HL-60 (cell line): Measurements from ENCODE around the gene NPM1.

Experiments
- DNase-seq, 2 experiments: peaks; one replicate each; pipeline ENCODE4 v3.0.0-alpha.2; 2010 to 2020; ENCODE audit warnings: low read depth in 1 of 2, low spot score in 1 of 2
- H3K27ac ChIP-seq: fragments of 250-450 bp; sonication (Bioruptor Pico); replicated peaks from 2 replicates; pipeline ENCODE4 v1.5.1; 2020; ENCODE audit warnings: mild to moderate bottlenecking, moderate library complexity
- H3K27me3 ChIP-seq: fragments of 250-450 bp; sonication (Bioruptor Pico); 2 replicates; pipeline ENCODE4 v1.5.1; 2021; ENCODE audit warnings: mild to moderate bottlenecking, moderate library complexity; ENCODE audit not compliant: insufficient read depth, poor library complexity, severe bottlenecking
- H3K4me3 ChIP-seq: replicated peaks from 2 replicates; pipeline ENCODE4 v1.5.1; 2011; ENCODE audit warnings: mild to moderate bottlenecking, control low read depth, low read length; ENCODE audit not compliant: insufficient read depth
- CTCF ChIP-seq: IDR thresholded peaks from one replicate; pipeline ENCODE4 v1.5.1; 2011; ENCODE audit warnings: low read length, control low read depth, inconsistent platforms; ENCODE audit not compliant: insufficient read depth
- GABPA ChIP-seq: IDR thresholded peaks from 2 replicates; pipeline ENCODE4 v1.6.1; 2012; ENCODE audit warnings: low read depth
- POLR2AphosphoS5 ChIP-seq: IDR thresholded peaks from 2 replicates; pipeline ENCODE4 v1.6.1; 2012; ENCODE audit warnings: low read depth
- REST ChIP-seq: IDR thresholded peaks from 2 replicates; pipeline ENCODE4 v1.6.1; 2012; ENCODE audit warnings: low read depth; ENCODE audit not compliant: insufficient replicate concordance
- SPI1 ChIP-seq: IDR thresholded peaks from 2 replicates; pipeline ENCODE4 v1.6.1; 2012; ENCODE audit warnings: low read depth, mild to moderate bottlenecking, borderline replicate concordance

Gene NPM1

GRCh38 chr5:171432583-171433351 lies 45.1 kb downstream of the NPM1 start:
- Histone ChIP-seq H3K4me3 (no peak overlapping the region), H3K27me3 (no peaks in the 10 kb centered on the region), H3K27ac (no peak overlapping the region)
- no peak for DNase-seq
- TF ChIP-seq GABPA (no peak), POLR2AphosphoS5 (no peak), CTCF (no peak), SPI1 (no peak), REST (no peak)

- DNase-seq = no peak
- no peak overlapping the region for H3K4me3 ChIP-seq
- TF ChIP-seq GABPA = no peak
- no peak for TF ChIP-seq SPI1
- no peak for TF ChIP-seq REST
- TF ChIP-seq POLR2AphosphoS5 = no peak
- TF ChIP-seq CTCF = no peak
- no peaks in the 10 kb centered on the region for H3K27me3 ChIP-seq
- H3K27ac ChIP-seq = no peak overlapping the region
These were observed 45.7 kb downstream of the NPM1 start for GRCh38 chr5:171433352-171433698.

- no peak for DNase-seq
- Histone ChIP-seq H3K4me3 (no peak overlapping the region), H3K27ac (no peak overlapping the region), H3K27me3 (no peaks in the 10 kb centered on the region)
- TF ChIP-seq REST (no peak), SPI1 (no peak), POLR2AphosphoS5 (no peak), CTCF (no peak), GABPA (no peak)
These were observed 46.5 kb downstream of the NPM1 start for GRCh38 chr5:171433982-171434676.
